Left lung (tissue), 10 donors: ENCODE measurements around the gene ABCB6. TPM values are rescaled to one million over a fixed set of nuclear protein-coding genes. Genes with fewer than 3 reads are reported as not detected.
A peak's percentile ranks its signal among the peaks of the same experiment; 100 is the strongest.

Experiments
- ATAC-seq: fragments of 200-7000 bp; cut with Tn5 transposase; one replicate; pipeline ENCODE4 v1.9.1; 2020; ENCODE audit warnings: moderate library complexity
- DNase-seq, 4 donors: peaks; one replicate each; pipeline ENCODE4 v3.0.0-alpha.2; 2013 to 2020
- H3K27ac ChIP-seq, 2 donors: fragments of 200-600 bp; sonication (generic) in 1 of 2; one replicate each; pipeline versions ENCODE4 v1.5.0 to v1.8.0; 2020 to 2021
- H3K27me3 ChIP-seq, 2 donors: fragments of 200-600 bp; sonication (generic) in 1 of 2; one replicate each; pipeline versions ENCODE4 v1.5.0 to v1.8.0; 2020 to 2021
- H3K36me3 ChIP-seq, 2 donors: fragments of 200-600 bp; sonication (generic) in 1 of 2; one replicate each; pipeline versions ENCODE4 v1.5.0 to v1.8.0; 2020 to 2021
- H3K4me1 ChIP-seq, 2 donors: fragments of 200-600 bp; one replicate each; pipeline ENCODE4 v1.8.0; 2021
- H3K4me3 ChIP-seq, 2 donors: fragments of 200-600 bp; sonication (generic) in 1 of 2; one replicate each; pipeline versions ENCODE4 v1.5.0 to v1.8.0; 2020 to 2021; ENCODE audit warnings: mild to moderate bottlenecking in 1 of 2
- H3K9me3 ChIP-seq, 2 donors: fragments of 200-600 bp; sonication (generic) in 1 of 2; one replicate each; pipeline versions ENCODE4 v1.5.0 to v1.8.0; 2020 to 2021
- intact Hi-C, 2 donors: fragments of 100-400 bp; cut with DNase I; formaldehyde crosslinking; loops; one replicate each; pipeline versions ENCODE4 v1.11.2 to v1.14.2; 2022
- polyA plus RNA-seq, 6 donors: library from polyadenylated mRNA; unstranded; fragments of 120-200 nt; gene quantifications; one replicate each; pipeline ENCODE4 v1.2.1, GENCODE V29; 2013; ENCODE audit not compliant: insufficient read length in 6 of 6
- total RNA-seq, 2 donors: library from RNA; stranded (reverse); fragmentation: NEBNext Ultra II Directional; extraction: Animal tissue kit (Norgen Biotek cat#: 25700); gene quantifications; one replicate each; pipeline ENCODE4 v1.2.1, GENCODE V29; 2021
- TF ChIP-seq, protein P1 (sequence below), 2 donors: fragments of 200-600 bp; sonication (generic) in 1 of 2; IDR thresholded peaks; one replicate each; pipeline versions ENCODE4 v1.5.0 to v1.8.0; 2021; ENCODE audit warnings: antibody characterized with exemption in 2 of 2
- donor health status: DM: no; HTN: yes; CAD: no.
- donor health status: DM: no; HTN: no; CAD: no.

The ABCB6 gene
- total and polyA plus RNA-seq, 8 donors, result 23.2 to 45.3 (median 30.1) TPM

DNA sequence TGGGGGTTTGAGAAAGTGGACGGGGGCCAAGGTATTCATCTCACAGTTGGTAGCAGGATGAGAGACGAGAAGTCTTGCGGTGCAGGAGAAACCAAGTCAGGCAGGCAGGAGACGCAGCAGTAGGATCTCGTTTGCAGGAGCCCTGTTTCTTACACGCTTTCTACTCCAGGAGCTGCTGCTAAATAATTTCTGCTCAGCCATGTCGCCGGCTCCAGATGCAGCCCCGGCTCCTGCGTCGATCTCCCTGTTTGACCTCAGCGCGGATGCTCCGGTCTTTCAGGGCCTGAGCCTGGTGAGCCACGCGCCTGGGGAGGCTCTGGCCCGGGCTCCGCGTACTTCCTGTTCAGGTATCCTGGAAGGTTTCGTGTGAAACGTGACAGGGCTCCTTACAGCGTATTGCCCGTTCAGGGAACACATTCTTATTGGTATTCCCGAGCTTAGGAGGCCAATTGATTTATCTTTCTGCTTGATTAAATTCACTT lies 11.3 kb upstream of the ABCB6 start:
- ATAC-seq (peak; percentile 59), DNase-seq (peak in 2 of 4 donors; percentile 66 to 90)
- no peaks in the 10 kb centered on the region for H3K9me3 ChIP-seq
- no peaks in the 10 kb centered on the region for H3K27me3 ChIP-seq
- H3K4me1 ChIP-seq, result peaks cover 23 to 51% of the 10 kb centered on the region in 2 donors
- intact Hi-C loops, result no loop called here
- TF ChIP-seq, protein P1, sequence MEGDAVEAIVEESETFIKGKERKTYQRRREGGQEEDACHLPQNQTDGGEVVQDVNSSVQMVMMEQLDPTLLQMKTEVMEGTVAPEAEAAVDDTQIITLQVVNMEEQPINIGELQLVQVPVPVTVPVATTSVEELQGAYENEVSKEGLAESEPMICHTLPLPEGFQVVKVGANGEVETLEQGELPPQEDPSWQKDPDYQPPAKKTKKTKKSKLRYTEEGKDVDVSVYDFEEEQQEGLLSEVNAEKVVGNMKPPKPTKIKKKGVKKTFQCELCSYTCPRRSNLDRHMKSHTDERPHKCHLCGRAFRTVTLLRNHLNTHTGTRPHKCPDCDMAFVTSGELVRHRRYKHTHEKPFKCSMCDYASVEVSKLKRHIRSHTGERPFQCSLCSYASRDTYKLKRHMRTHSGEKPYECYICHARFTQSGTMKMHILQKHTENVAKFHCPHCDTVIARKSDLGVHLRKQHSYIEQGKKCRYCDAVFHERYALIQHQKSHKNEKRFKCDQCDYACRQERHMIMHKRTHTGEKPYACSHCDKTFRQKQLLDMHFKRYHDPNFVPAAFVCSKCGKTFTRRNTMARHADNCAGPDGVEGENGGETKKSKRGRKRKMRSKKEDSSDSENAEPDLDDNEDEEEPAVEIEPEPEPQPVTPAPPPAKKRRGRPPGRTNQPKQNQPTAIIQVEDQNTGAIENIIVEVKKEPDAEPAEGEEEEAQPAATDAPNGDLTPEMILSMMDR (IDR thresholded peaks at IDR 0.05), result no peak
- peak overlapping the region; percentile 79 to 92 for H3K4me3 ChIP-seq
- peak overlapping the region; percentile 86 to 95 for H3K27ac ChIP-seq
- H3K36me3 ChIP-seq, result peaks cover 0 to 50% of the 10 kb centered on the region in 2 donors

GRCh38 chr2:219229305-219230058 lies 10.7 kb upstream of the ABCB6 start, which contains the start of the genes ANKZF1 and ATG9A:
ANKZF1 (plus strand) TSS chr2:219229806; CDS start chr2:219230258, 452 bp downstream.
ATG9A (minus strand) TSS chr2:219229636; CDS start chr2:219228024, 1,612 bp downstream.
- intact Hi-C loops, result no loop called here
- Histone ChIP-seq H3K9me3 (no peaks in the 10 kb centered on the region), H3K27ac (peak within 1 kb of the TSS; percentile 95), H3K27me3 (no peaks in the 10 kb centered on the region), H3K4me1 (peaks cover 23 to 58% of the 10 kb centered on the region in 2 donors), H3K4me3 (peak within 1 kb of the TSS; percentile 79 to 92), H3K36me3 (peaks cover 0 to 50% of the 10 kb centered on the region in 2 donors)
- DNase-seq, result peak; percentile 96 to 99 (median 98)
- peak; percentile 98 for ATAC-seq
- TF ChIP-seq, protein P1 (IDR thresholded peaks at IDR 0.05), result no peak

DNA sequence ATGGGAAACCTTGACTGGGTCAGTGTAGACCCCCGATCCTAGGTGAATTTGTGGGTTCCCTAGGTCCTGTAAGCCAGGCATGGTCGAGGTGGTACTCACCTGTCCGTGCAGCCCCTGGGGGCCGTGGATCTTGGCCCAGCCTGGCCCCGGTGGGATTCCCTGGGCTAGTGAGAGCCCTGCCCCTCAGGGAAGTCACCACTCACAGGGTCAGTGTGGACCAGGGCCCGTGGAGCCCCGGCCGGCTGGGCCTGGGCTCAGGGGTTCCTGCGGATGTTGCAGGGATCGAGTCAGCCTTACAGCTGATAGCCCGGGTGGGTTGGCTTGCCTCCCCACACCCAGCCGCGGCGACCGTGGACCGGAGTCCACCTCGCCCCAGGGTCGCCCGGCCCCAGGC lies 10.2 kb upstream of the ABCB6 start:
- DNase-seq (no peak), ATAC-seq (peak; percentile 2)
- peak overlapping the region; percentile 95 for H3K27ac ChIP-seq
- H3K9me3 ChIP-seq, result no peaks in the 10 kb centered on the region
- H3K27me3 ChIP-seq, result no peaks in the 10 kb centered on the region
- peak overlapping the region; percentile 79 to 92 for H3K4me3 ChIP-seq
- peaks cover 23 to 59% of the 10 kb centered on the region in 2 donors for H3K4me1 ChIP-seq
- peaks cover 0 to 50% of the 10 kb centered on the region in 2 donors for H3K36me3 ChIP-seq
- intact Hi-C loops, result no loop called here
- TF ChIP-seq, protein P1 (IDR thresholded peaks at IDR 0.05), result no peak

DNA sequence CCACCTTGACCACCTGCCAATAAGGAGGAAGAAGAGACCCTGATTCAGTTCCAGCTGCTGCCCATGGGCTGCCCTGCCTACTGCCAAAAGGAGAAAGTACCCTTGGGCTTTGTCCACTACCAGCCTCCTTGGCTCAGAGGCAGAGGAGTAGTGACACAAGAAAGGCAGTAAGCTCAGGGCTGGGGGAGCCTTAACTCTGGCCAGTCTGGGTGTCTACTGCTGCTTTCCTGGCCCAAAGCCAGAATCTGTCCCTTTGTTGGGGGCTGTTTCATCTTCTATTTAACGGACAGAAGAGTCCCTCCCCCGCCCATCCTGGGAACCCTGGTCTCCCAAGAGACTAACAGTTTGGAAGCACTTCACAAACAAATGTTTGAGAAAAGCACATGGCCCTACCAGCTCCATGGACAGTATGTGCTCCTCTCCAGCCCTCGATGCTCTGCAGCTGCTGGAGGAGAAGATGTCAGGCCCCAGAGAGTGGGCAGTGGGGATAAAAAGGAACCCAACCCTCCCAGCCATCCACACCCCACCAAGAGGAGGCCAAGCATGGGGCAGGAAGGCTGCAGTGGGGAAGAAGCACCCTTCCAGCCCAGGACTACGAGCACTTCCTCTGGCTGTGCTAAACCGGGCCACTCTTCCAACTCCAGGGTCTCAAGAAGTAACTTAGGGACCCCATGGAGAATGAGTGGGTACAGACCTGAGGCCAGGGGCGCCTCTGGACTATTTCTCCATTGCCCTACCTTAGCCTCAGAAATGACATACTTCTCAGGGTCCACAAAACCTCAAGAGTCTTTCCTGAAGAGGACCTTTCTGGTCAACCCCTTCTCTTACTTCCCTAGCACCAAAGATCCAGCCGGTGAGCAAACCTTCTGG lies 9.5 kb upstream of the ABCB6 start:
- TF ChIP-seq, protein P1 (IDR thresholded peaks at IDR 0.05), result no peak
- peaks cover 23 to 59% of the 10 kb centered on the region in 2 donors for H3K4me1 ChIP-seq
- peak overlapping the region; percentile 95 for H3K27ac ChIP-seq
- H3K9me3 ChIP-seq, result no peaks in the 10 kb centered on the region
- DNase-seq, result no peak
- intact Hi-C loops, result no loop called here
- H3K4me3 ChIP-seq, result peak overlapping the region; percentile 79 to 92
- H3K27me3 ChIP-seq, result no peaks in the 10 kb centered on the region
- H3K36me3 ChIP-seq, result peaks cover 0 to 50% of the 10 kb centered on the region in 2 donors
- no peak for ATAC-seq
